ENCODE measurements around the gene MCM3AP. TPM values are rescaled to one million over a fixed set of nuclear protein-coding genes. Genes with fewer than 3 reads are reported as not detected.

Gene MCM3AP
- total and polyA plus RNA-seq, 2 experiments from 2014 or later, result 35.4 to 64.8 TPM

GRCh38 chr21:46216132-46216747, 69.2 kb downstream of the MCM3AP start:
- whole genome bisulfite sequencing (ENCODE audit: low lambda C conversion rate, missing lambda C conversion rate), result 97% methylated on average over 16 of the region's 16 CpGs
- TF ChIP-seq EZH2phosphoT487 (IDR thresholded peaks at IDR 0.05; ENCODE audit: low read depth, severe bottlenecking, unreplicated experiment) (no peak), EZH2 (IDR thresholded peaks at IDR 0.05; ENCODE audit: borderline replicate concordance) (no peak), CTCF (IDR thresholded peaks at IDR 0.05; ENCODE audit: poor library complexity) (no peak)
- Histone ChIP-seq H3K4me2 (no peak overlapping the region), H3K9me2 (replicated peaks; ENCODE audit: insufficient read depth) (no peaks in the 10 kb centered on the region), H3K27me3 (no peaks in the 10 kb centered on the region), H3K27ac (no peak overlapping the region), H3K79me2 (peaks cover 19% of the 10 kb centered on the region), H3K9me3 (ENCODE audit: low read depth) (no peaks in the 10 kb centered on the region), H3K36me3 (replicated peaks; ENCODE audit: insufficient read depth, low read depth) (no peaks in the 10 kb centered on the region), H3K4me3 (no peak overlapping the region), H4K20me1 (ENCODE audit: insufficient read depth, poor library complexity, severe bottlenecking) (peaks cover 20% of the 10 kb centered on the region), H2AFZ (no peak overlapping the region), H3K4me1 (ENCODE audit: insufficient read depth) (peaks cover 6% of the 10 kb centered on the region)
- DNase-seq (ENCODE audit: low spot score), result no peak

DNA sequence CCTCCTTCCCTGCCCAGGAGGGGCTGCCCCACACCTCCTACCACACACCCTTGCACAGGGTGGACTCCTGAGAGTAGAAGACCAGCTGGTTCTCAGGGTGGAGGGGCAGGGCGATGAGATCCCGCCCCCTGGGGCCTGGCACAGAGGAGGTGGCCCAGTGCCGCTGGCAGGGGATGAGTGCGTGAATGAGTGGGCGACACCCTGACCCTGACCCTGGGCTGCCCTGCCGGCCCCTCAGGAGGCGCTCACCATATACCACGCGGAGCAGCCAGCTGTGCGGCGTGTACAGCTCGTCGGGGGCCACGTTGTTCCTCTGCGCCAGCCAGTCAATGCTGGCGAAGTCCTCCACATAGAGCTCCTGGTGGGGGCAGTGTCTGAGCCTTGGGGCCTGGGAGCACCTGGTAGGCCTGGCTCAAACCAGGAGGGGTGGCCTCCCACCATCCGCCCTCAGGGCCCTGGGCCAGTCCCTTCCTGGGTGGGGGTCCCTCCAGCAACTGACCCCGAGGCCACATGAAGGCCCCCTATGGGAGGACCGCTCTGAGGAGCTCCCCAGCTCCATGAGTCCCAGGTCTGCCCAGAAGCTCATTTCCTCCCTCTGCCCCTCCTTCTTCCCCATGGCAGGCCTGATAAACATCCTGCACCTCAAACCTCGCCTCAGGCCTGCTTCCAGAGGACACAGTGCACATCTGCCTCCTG, 69.8 kb downstream of the MCM3AP start:
- Histone ChIP-seq H3K27ac (no peak overlapping the region), H2AFZ (no peak overlapping the region), H3K9me2 (replicated peaks; ENCODE audit: insufficient read depth) (no peaks in the 10 kb centered on the region), H3K4me2 (no peak overlapping the region), H3K9me3 (ENCODE audit: low read depth) (no peaks in the 10 kb centered on the region), H4K20me1 (ENCODE audit: insufficient read depth, poor library complexity, severe bottlenecking) (peaks cover 19% of the 10 kb centered on the region), H3K79me2 (peaks cover 19% of the 10 kb centered on the region), H3K4me1 (ENCODE audit: insufficient read depth) (peaks cover 6% of the 10 kb centered on the region), H3K36me3 (replicated peaks; ENCODE audit: insufficient read depth, low read depth) (no peaks in the 10 kb centered on the region), H3K27me3 (no peaks in the 10 kb centered on the region), H3K4me3 (no peak overlapping the region)
- no peak for DNase-seq (ENCODE audit: low spot score)
- TF ChIP-seq EZH2phosphoT487 (IDR thresholded peaks at IDR 0.05; ENCODE audit: low read depth, severe bottlenecking, unreplicated experiment) (no peak), CTCF (IDR thresholded peaks at IDR 0.05; ENCODE audit: poor library complexity) (no peak), EZH2 (IDR thresholded peaks at IDR 0.05; ENCODE audit: borderline replicate concordance) (no peak)
- WGBS (ENCODE audit: low lambda C conversion rate, missing lambda C conversion rate), result 96% methylated on average over 19 of the region's 20 CpGs

- peaks cover 6% of the 10 kb centered on the region for H3K4me1 ChIP-seq (ENCODE audit: insufficient read depth)
- no peaks in the 10 kb centered on the region for H3K9me3 ChIP-seq (ENCODE audit: low read depth)
- H3K36me3 ChIP-seq (replicated peaks; ENCODE audit: insufficient read depth, low read depth), result no peaks in the 10 kb centered on the region
- no peak overlapping the region for H3K27ac ChIP-seq
- no peaks in the 10 kb centered on the region for H3K9me2 ChIP-seq (replicated peaks; ENCODE audit: insufficient read depth)
- DNase-seq (ENCODE audit: low spot score), result no peak
- WGBS (ENCODE audit: low lambda C conversion rate, missing lambda C conversion rate), result 93% methylated on average over 25 of the region's 27 CpGs
- H3K4me2 ChIP-seq, result no peak overlapping the region
- peaks cover 10% of the 10 kb centered on the region for H3K79me2 ChIP-seq
- no peak overlapping the region for H2AFZ ChIP-seq
- peaks cover 10% of the 10 kb centered on the region for H4K20me1 ChIP-seq (ENCODE audit: insufficient read depth, poor library complexity, severe bottlenecking)
- no peaks in the 10 kb centered on the region for H3K27me3 ChIP-seq
- H3K4me3 ChIP-seq, result no peak overlapping the region
- TF ChIP-seq EZH2 (IDR thresholded peaks at IDR 0.05; ENCODE audit: borderline replicate concordance) (no peak), EZH2phosphoT487 (IDR thresholded peaks at IDR 0.05; ENCODE audit: low read depth, severe bottlenecking, unreplicated experiment) (no peak), CTCF (IDR thresholded peaks at IDR 0.05; ENCODE audit: poor library complexity) (no peak)
Measured at GRCh38 chr21:46214478-46215340, 70.7 kb downstream of the MCM3AP start.

Measured in hepatocyte (in vitro differentiated cells).